Stimulated activated CD4-positive, alpha-beta T cell treated with anti-CD3 and anti-CD28 coated beads, Interleukin-12 subunit alpha, Interleukin-12 subunit beta, amount 100 ng/mL, for 4 hours (primary cell): ENCODE results near the gene FKTN.
"Not testable (repeated sequence)": the region's sequence is repeated elsewhere in the genome, so short reads cannot be mapped to it uniquely, and the experiment has no call there.

Source experiments
- DNase-seq: peaks from one replicate; pipeline ENCODE4 v3.0.0-alpha.2; 2020

The FKTN gene

DNA sequence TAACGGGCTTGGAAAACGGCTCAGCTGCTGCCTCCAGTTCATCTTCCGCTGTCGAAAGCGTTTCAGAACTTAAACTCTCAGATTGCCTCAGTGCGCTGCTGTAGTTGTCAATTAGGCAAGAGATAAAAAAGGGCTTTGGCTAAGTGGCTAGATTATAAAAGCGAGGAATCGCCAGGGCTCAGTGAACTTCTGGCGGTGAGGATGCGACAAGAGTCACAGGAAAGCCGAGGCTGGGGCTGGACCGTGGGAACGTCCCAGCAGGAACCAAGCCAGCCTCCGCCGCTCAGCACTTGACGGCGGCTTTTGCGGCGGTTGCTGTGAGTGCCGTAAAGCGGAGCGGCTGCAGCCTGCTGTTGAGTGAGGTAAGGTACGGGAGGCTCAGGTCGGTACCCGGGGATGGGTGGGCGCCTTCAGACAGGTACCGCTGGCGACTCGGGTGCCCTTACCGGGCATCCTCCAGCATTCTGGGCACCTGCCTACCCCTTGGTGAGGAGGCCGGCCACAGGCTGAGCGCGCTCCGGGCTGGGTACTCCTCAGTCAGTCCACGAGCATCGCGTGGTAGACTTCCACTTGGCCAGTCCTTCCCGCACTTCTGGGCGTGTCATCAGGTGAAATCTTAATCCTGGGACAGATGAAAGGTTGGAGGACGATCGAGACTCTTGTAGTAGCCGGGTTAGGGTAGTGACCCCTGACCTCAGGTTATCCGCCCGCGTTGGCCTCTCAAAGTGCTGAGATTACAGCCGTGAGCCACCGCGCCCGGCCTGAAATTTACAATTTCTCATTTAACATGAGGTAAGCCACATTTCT, at the start of gene FKTN:
TSS of gene FKTN (plus strand) at position 328 of the 807 bp plus-strand sequence. CDS start 16,902 bp downstream, outside the sequence.
- peak; percentile 79 for DNase-seq

DNA sequence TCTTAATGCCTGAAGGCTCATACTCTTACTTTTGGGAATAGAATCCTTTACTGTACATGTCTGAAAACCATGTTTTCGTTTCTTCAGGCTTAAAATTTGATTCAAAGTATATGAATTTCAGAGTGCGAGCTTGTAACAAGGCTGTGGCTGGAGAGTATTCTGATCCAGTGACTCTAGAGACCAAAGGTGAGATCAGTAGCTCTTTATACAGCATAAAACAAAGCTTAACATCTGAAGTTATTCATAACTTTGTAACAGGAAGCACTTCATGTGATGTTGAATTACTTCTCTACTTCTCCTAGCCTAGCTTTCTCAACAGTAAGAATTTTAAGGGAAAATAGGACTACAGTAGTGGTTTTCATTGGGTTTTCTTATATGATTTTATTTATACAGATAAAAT, 49.4 kb upstream of the FKTN start:
- no peak for DNase-seq

DNA sequence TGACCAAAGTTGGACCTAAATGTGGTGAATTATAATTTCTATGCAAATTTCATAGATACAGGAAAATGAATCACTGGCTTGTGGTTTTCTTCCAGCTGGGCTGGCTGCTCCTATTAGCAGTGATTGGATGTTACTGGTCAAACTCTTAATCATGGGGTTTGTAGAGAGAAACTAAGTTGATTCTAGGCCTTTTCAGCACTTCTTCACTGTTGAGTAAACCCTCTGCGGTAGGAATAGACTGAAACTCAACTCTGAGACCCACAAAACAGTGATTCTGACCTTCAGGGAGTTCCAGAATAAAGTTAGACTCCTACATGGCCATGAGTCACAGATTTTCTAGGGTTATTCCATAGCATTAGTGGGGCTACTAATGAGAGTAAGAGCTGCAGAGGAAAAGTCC, 47.9 kb upstream of the FKTN start:
- DNase-seq: no peak

DNA sequence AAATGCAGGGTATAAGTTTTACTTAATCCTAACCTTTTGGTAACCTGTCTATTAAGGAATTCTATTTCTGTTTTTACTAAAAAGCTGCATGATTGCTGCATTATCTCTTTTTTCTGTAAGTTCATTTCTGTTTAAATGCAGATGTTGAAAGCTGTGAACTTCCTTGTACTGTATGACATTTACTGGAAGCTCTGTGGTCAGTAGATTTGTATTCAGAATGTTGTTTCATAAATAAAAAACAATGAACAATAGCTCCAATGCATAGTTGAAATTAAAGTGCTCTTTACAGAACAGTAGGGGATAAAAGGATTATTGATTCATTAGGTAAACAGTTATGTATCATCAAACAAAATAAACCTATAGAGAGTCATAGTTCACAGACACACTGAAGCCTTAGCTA, 46.5 kb upstream of the FKTN start:
- no peak for DNase-seq

DNA sequence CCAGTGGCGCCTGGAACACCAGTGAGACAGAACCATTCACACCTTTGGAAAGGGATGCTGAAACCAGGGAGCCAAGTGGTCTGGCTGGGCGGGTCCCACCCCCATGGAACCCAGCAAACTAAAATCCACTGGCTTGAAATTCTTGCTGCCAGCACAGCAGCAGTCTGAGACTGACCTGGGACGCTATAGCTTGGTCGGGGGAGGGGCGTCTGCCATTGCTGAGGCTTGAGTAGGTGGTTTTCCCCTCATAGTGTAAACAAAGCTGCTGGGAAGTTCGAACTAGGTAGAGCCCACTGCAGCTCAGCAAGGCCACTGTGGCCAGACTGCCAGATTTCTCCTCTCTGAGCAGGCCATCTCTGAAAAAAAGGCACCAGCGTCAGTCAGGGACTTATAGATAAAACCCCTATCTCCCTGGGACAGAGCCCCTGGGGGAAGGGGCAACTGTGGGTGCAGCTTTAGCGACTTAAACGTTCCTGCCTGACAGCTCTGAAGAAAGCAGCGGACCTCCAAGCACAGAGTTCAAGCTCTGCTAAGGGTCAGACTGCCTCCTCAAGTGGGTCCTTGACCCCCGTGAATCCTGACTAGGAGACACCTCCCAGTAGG, 42.0 kb upstream of the FKTN start:
- DNase-seq: no peak

DNA sequence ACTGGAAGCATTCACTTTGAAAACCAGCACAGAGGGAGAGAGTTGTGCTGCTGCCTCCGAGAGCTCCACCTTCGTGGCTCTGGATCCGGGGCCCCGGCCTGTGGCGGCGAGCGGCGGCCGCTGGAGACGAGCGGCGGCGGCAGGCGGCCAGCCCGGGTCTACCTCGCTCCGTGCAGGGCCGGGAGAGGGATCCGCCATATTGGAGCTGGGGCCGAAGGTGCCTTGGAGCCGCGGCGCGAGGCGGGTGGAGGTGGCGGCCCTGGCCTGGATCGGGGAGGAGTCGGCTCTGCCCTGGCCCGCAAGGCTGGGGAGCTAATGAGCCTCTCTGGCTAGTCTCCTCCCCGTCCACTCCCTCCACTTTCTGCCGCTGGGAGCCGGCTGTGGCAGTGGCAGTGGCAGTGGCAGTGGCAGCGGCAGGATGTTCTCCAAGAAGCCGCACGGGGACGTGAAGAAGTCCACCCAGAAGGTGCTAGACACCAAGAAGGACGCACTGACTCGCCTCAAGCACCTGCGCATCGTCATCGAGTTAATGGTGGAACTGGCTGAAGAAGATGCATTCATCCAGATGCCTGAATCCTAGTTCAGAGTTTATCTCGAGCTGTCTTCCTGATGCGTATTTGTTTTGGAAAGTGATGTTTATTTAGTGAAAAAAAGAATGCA, 38.1 kb upstream of the FKTN start:
- DNase-seq: peak; percentile 17

DNA sequence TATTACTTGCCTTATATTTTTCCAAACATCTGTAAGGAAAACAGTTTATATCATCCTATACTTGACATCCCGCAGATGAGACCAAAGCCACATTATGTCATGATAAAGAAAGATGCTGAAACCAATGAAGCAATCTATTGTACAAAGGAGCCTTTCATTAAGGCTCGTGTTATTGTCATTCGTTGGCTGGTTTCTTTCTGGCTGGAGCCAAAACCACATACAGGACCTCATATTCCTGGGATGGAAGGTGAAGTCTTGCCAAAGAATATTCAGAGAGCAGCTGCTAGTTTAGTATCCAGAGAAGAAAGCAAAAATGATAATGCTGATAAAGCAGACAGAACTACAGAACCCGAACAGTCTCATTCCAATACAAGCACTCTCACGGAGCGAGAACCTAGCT, 36.9 kb upstream of the FKTN start:
- DNase-seq: not testable (repeated sequence)

DNA sequence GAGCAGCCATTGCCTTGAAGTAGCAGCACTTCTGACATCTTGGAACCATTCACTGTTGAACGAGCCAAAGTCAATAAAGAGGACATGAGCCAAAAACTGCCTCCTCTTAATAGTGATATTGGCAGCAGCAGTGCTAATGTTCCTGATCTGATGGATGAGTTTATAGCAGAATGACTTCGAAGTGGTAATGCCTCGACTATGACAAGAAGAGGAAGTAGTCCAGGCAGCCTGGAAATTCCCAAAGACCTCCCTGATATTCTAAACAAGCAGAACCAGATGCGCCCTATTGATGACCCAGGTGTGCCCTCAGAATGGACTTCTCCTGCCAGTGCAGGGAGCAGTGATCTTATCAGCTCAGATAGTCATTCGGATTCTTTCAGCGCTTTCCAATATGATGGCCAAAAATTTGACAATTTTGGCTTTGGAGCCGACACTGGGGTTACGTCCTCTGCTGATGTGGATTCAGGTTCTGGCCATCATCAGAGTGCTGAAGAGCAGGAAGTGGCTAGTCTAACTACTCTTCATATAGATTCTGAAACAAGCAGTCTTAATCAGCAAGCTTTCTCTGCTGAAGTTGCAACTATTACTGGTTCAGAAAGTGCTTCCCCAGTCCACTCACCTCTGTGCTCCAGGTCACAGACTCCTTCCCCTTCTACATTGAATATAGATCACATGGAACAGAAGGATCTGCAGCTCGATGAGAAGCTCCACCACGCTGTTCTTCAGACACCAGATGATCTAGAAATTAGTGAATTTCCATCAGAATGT, 35.1 kb upstream of the FKTN start:
- not testable (repeated sequence) for DNase-seq

DNA sequence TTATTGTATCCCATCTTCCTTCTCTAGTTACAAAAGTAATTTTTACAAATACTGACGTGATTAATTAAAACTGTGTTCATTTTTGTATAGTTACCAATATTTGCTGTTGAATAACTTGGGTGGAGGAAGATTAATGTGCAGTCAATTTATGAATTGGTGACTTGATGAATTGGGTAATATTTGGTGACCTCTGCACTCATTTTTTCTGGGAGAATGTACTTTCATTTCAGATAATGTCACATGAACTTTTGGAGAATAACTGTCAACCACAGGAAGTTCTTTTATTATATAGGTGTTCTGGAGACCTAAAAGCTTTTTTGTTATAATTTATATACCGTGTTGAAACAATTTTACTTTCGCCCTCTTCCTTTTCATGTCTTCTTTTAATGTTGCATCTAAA, 26.4 kb upstream of the FKTN start:
- DNase-seq: no peak

DNA sequence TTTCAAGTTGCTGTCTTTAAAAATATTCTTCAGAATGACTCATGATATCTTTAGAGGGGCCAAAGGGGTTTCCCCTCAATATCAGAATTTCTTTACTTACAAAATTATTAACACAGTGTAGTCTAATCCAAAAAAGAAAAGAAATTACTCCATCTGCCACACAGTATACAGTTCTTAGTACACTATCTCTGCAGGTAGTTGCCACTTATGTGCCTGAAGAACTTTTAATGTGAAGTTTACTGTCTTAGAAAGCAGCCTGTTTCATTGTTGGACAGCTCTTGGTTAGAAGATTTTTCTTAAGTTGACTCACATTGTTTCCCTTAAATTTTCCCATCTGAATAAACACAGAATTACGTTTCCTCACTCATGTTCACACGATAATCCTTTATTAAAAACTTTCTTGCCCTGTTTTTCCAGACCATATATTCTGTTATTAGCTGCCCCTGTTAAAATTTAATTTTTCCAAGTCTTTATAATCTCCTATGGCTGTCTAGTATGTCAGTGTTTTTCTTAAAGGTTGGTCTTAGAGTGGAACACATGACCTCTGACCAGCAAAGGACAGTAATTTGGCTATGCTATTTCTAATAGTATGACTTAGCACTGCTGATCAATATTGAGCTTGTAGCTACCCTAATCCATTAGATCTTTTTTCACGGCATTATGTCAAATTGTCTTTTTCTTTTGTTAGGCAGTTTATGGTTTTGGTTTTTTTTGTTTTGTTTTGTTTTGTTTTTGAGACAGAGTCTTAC, 21.8 kb upstream of the FKTN start:
- DNase-seq: no peak

DNA sequence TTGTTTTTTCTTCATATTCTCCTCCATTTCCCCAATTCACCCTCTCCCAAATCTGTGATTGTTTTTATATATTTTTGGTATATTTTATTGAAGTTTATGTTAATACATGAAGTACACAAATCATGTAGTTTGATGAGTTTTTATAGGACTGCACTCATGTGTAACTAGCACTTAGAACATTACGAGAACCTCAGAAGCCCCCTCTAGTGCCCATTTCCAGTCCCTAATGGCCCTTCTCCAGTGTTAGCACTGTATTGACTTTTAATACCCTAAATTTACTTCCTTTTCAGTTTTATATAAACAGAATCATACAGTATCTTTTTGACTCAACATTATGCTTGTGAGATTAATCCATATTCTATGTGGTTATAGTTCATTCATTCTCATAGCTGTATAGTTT, 18.5 kb upstream of the FKTN start:
- DNase-seq: no peak

DNA sequence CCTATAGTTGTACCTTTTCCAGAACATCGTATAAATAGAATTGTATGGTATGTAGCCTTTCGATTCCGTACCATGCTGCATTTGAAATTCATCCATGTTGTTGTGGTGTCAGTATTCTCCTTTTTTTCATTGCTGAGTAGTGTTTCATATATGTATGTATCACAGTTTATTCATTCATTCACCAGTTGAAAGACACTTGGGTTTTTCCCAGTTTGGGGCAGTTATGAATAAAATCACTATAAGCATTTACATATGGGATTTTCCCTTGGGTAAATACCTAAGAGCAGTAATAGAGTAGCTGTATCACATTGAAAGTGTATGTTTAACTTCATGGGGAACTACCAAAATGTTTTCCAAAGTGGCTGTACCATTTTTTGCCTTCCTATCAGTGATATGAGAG, 16.1 kb upstream of the FKTN start:
- no peak for DNase-seq

DNA sequence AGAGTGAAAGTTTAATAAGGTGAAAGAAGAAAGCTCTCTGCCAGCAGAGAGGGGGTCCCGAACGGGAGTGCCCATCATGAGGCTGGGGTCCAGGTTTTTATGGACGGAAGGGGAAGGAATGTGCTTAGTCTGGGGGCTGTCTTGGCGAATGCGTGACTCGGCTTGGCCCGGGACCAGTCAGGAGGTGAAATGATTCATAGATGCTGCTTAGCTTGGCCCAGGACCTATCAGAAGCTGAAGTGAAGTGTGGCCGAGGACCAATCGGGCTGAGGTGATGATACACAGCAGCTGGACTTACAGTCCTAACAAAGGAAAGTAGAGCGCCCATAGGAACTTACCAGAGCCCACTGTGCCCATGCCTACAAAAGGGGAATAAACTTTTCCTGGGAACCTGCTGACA, 3.9 kb upstream of the FKTN start:
- DNase-seq: no peak

DNA sequence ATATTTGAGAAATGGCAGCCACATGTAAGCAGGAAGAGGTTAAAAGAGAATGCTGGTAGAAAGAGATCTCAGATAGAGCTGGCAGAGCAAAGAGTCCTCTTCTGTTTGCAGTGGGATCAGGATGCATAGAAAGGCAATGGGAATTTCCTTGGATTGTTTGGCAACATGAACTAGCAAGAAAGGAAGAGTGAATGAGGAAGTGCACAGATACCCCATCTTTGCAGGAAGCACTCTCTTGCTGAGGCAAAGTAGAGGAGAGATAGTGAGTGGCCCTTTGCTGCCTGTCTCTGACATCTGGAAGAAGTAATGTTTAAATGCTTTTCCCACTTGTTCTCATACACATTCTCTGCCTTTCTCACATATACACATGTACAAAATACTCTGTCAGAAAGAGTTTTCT, 14.5 kb downstream of the FKTN start:
- no peak for DNase-seq

DNA sequence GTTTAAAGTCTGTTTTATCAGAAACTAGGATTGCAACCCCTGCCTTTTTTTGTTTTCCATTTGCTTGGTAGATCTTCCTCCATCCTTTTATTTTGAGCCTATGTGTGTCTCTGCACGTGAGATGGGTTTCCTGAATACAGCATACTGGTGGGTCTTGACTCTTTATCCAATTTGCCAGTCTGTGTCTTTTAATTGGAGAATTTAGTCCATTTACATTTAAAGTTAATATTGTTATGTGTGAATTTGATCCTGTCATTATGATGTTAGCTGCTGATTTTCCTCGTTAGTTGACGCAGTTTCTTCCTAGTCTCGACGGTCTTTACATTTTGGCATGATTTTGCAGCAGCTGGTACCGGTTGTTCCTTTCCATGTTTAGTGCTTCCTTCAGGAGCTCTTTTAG, 22.0 kb downstream of the FKTN start:
- DNase-seq: not testable (repeated sequence)

DNA sequence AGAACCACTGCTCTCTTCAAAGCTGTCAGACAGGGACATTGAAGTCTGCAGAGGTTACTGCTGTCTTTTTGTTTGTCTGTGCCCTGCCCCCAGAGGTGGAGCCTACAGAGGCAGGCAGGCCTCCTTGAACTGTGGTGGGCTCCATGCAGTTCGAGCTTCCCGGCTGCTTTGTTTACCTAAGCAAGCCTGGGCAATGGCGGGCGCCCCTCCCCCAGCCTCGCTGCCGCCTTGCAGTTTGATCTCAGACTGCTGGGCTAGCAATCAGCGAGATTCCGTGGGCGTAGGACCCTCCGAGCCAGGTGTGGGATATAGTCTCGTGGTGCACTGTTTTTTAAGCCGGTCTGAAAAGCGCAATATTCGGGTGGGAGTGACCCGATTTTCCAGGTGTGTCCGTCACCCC, 23.6 kb downstream of the FKTN start:
- DNase-seq: not testable (repeated sequence)

DNA sequence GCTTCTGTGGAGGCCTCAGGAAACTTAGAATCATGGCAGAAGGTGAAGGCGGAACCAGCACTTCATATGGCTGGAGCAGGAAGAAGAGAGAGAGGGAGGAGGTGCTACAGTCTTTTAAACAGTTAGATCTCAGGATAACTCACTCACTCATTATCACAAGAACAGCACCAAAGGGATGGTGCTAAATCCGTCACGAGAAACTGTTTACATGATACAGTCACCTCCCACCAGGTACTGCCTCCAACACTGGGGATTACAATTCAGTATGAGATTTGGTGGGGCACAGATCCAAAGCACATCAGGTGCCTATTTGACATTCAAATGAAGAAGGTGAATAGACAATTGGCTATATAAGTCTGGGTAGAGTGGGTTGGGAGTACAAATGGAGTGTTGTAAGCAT, 35.2 kb downstream of the FKTN start:
- DNase-seq: no peak

DNA sequence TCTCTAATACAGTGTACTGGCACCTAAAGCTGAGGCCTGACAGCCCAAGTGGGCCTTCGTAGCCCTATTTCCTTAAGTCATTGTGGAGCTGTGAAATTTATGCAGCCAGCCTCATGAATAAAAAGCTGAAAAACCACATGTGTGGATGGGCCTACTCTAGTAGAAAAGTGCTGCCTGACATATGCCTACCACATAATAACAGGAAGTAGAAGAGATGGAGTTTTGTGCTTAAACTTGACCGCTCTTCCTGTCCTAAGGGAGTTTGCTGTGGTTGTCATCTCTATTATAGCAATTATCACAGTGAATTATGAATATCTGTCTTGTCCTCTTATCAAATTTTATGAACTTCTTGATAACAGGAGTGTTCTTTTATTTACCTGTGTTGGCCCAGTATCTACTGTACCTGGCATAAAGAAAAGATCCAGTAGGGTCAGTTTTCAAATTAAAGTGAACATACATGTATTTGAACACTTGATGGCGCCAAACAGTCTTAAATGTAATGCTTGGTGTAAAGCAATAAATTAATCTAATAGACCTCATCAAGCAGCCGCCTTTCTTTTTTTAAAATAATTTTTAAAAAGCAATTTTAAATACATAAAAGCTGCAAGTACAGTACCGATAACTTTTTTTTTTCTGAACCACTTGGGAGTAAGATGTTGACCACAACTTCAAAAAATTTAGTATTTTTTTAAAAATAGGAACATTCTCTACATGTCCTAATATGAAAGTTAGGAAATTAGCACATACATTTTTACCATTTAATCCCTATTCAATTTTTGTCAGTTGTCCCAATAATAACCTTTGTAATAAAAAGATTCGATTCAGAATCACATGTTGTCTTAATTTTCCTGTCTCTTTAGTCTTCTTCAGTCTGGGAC, 51.0 kb downstream of the FKTN start:
- no peak for DNase-seq

DNA sequence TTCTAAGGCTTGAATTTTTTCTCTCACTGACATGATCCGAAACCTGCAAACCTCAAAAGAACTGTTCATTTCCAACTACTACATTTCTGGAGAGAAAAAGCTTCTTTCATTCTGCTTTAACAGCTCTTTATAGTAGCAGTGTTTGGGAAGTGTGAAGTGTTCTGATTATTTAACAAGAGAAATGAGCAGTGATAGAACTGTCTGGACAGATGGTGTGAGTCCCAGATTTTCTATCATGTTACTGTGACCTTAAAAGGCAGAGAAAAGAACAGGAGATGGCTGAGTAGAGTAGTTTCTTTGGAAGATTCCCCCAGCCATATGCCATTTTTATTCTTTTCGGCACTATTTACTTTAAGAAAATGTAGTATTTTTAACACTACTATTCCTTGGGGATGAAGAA, 63.1 kb downstream of the FKTN start:
- DNase-seq: no peak

DNA sequence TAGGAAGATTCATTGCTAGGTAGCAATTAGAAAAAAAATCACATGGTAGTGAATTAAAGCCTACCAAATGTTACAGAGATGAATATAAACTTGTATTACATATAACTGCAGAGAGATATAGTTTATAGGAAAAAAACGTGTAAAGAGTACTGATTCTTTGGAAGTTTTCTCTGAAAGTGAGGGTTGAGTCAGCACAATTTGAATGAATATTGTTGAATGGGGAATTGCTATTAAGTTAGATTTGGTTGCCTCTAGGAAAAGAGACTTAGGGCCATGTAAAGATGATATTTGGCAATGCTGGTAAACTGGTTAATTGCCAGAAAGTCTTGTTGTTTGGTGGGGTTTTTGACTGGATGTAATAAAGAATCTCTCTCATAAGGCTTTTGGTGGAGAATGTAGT, 67.2 kb downstream of the FKTN start:
- DNase-seq: no peak

DNA sequence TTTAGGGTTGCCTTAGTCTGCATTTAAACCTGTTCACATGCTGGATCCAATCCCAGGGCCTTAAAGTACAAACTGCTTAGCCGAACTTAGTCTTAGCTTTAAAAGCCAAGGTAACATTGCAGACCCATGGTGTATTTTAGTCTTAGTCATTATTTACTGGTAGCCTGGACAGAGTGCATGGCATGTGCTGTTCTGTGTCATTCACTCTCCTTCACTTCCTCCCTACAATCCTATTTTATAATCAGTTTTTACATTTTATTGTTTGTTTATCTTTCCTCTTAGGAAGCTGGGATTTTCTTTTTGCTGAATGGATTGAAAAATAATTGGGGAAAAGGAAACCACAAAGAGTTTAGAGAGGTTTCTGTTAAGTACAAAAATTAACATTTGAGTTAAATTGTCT, 74.9 kb downstream of the FKTN start:
- DNase-seq: no peak

DNA sequence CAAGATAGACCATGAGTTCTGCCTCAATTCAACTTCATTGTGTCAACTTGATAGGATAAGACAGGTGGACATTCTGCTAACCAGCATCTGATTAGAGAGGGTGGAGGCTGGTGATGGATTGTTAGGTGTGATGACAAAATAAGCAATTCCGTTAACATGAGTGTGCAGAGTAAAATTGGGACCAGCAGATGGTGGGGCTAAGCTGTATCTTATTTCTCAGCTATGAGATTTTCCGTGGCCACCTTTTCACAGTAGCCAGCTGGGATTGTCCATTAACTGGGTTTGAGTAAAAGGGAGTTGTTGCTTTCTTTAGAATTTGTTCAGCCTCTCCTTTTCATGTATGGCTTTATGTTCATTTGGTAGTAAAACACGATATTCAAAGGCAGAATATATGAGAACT, 75.5 kb downstream of the FKTN start:
- no peak for DNase-seq
